IMR-90 (cell line): ENCODE measurements around the gene AGMO. TPM values are rescaled to one million over a fixed set of nuclear protein-coding genes. Genes with fewer than 3 reads are reported as not detected.

Source experiments
- ATAC-seq: fragments of 200-7000 bp; cut with Tn5 transposase; 2 replicates; pipeline ENCODE4 v1.9.1; 2020; ENCODE audit warnings: low read depth, mild to moderate bottlenecking, moderate library complexity
- BruUV-seq: library from RNA; stranded (reverse); fragments of 400-500 nt; replicated peaks from 2 replicates; lab custom pipeline; 2021; lab: Mats Ljungman, UMichigan
- CTCF ChIA-PET: fragments of 300-600 bp; formaldehyde crosslinking; extraction: SDS; loops from one replicate; lab custom pipeline; 2021; ENCODE audit warnings: antibody characterized with exemption; lab: Yijun Ruan, JAX
- POLR2A ChIA-PET: fragments of 300-600 bp; sonication (Branson Sonifier 250); formaldehyde crosslinking; loops from one replicate; lab custom pipeline; 2022; ENCODE audit warnings: antibody characterized with exemption; ENCODE audit not compliant: unreplicated experiment; lab: Charles Lee
- DNase-seq: peaks from one replicate; pipeline ENCODE4 v3.0.0; 2013
- H2AFZ ChIP-seq: replicated peaks from 2 replicates; pipeline ENCODE3; 2013; ENCODE audit warnings: low read length, mild to moderate bottlenecking; ENCODE audit not compliant: poor library complexity
- H2AK5ac ChIP-seq: 2 replicates; pipeline ENCODE4 v1.6.1; 2013; ENCODE audit warnings: low read depth, low read length, inconsistent platforms
- H2AK9ac ChIP-seq: replicated peaks from 2 replicates; pipeline ENCODE3; 2013; ENCODE audit warnings: mild to moderate bottlenecking, low read depth, low read length, moderate library complexity; ENCODE audit not compliant: poor library complexity
- H2BK120ac ChIP-seq: 2 replicates; pipeline ENCODE4 v1.6.1; 2013; ENCODE audit warnings: low read depth, low read length, inconsistent platforms
- H2BK15ac ChIP-seq: 3 replicates; pipeline ENCODE4 v1.6.1; 2013; ENCODE audit warnings: low read depth, low read length, inconsistent platforms
- H2BK20ac ChIP-seq: 2 replicates; pipeline ENCODE4 v1.6.1; 2013; ENCODE audit warnings: low read depth, mild to moderate bottlenecking, inconsistent platforms, low read length, moderate library complexity
- H2BK5ac ChIP-seq: 2 replicates; pipeline ENCODE4 v1.6.1; 2013; ENCODE audit warnings: mild to moderate bottlenecking, low read depth, low read length, inconsistent platforms; ENCODE audit not compliant: poor library complexity, severe bottlenecking
- H3K14ac ChIP-seq: replicated peaks from 2 replicates; pipeline ENCODE4 v1.6.1; 2013; ENCODE audit warnings: low read depth, low read length, inconsistent platforms
- H3K18ac ChIP-seq: 2 replicates; pipeline ENCODE4 v1.6.1; 2013; ENCODE audit warnings: low read depth, low read length, control low read depth
- H3K23ac ChIP-seq: 2 replicates; pipeline ENCODE4 v1.6.1; 2013; ENCODE audit warnings: low read depth, low read length, inconsistent platforms
- H3K27ac ChIP-seq: 2 replicates; pipeline ENCODE4 v1.5.1; 2013; ENCODE audit warnings: mild to moderate bottlenecking, control low read depth, low read length; ENCODE audit not compliant: insufficient read depth
- H3K27me3 ChIP-seq: 2 replicates; pipeline ENCODE4 v1.6.1; 2013; ENCODE audit warnings: low read length; ENCODE audit not compliant: control insufficient read depth, insufficient read depth
- H3K36me3 ChIP-seq: 2 replicates; pipeline ENCODE4 v1.6.1; 2013; ENCODE audit warnings: low read length, mixed read lengths; ENCODE audit not compliant: control insufficient read depth, insufficient read depth
- H3K4ac ChIP-seq: 2 replicates; pipeline ENCODE4 v1.6.1; 2013; ENCODE audit warnings: low read depth, low read length, inconsistent platforms
- H3K4me1 ChIP-seq: 2 replicates; pipeline ENCODE4 v1.6.1; 2013; ENCODE audit warnings: low read length, mixed read lengths; ENCODE audit not compliant: control insufficient read depth, insufficient read depth
- H3K4me2 ChIP-seq: 2 replicates; pipeline ENCODE4 v1.6.1; 2013; ENCODE audit warnings: low read depth, mild to moderate bottlenecking, control low read depth, low read length, moderate library complexity
- H3K4me3 ChIP-seq: 2 replicates; pipeline ENCODE4 v1.5.1; 2013; ENCODE audit warnings: low read depth, mild to moderate bottlenecking, control low read depth, low read length, moderate library complexity; ENCODE audit not compliant: insufficient read depth
- H3K56ac ChIP-seq: 2 replicates; pipeline ENCODE4 v1.6.1; 2013; ENCODE audit warnings: low read length, inconsistent platforms; ENCODE audit not compliant: insufficient read depth; ENCODE audit errors: extremely low read depth
- H3K79me1 ChIP-seq, 2 experiments: 2 replicates each; pipeline ENCODE4 v1.6.1; 2013; ENCODE audit warnings: low read length in 2 of 2, inconsistent platforms in 1 of 2, low read depth in 1 of 2
- H3K9ac ChIP-seq: 2 replicates; pipeline ENCODE4 v1.6.1; 2013; ENCODE audit warnings: low read depth, low read length, control low read depth
- H3K9me1 ChIP-seq: 2 replicates; pipeline ENCODE4 v1.6.1; 2013; ENCODE audit warnings: low read length, inconsistent platforms; ENCODE audit not compliant: insufficient read depth
- H3K9me3 ChIP-seq: 2 replicates; pipeline ENCODE4 v1.6.1; 2013; ENCODE audit warnings: low read length; ENCODE audit not compliant: control insufficient read depth, insufficient read depth
- H4K20me1 ChIP-seq: 2 replicates; pipeline ENCODE4 v1.6.1; 2013; ENCODE audit warnings: low read length, inconsistent platforms; ENCODE audit not compliant: insufficient read depth
- H4K5ac ChIP-seq: 2 replicates; pipeline ENCODE4 v1.6.1; 2013; ENCODE audit warnings: mild to moderate bottlenecking, low read depth, low read length, control low read depth
- H4K8ac ChIP-seq, 2 experiments: 2 replicates each; pipeline ENCODE4 v1.6.1; 2013; ENCODE audit warnings: low read depth in 2 of 2, low read length in 2 of 2, control low read depth in 1 of 2, inconsistent platforms in 1 of 2
- H4K91ac ChIP-seq: 2 replicates; pipeline ENCODE4 v1.6.1; 2013; ENCODE audit warnings: low read depth, low read length, inconsistent platforms; ENCODE audit not compliant: insufficient read depth
- MAFK ChIP-seq: IDR thresholded peaks from 2 replicates; pipeline ENCODE4 v1.6.1; 2012; ENCODE audit warnings: low read depth, low read length, improper control_type of control experiment
- WGBS, 2 experiments: methylation state at CpG; one replicate each; pipeline versions ENCODE4 v1.1.5 to v1.1.7; 2013; ENCODE audit warnings: missing lambda C conversion rate in 2 of 2; ENCODE audit not compliant: insufficient read length in 1 of 2; ENCODE audit errors: extremely low coverage in 2 of 2; 5-methylcytosine and 5-hydroxymethylcytosine counted together
- dilution Hi-C: fragments of 300-500 bp; cut with HindIII; formaldehyde crosslinking; loops from one replicate; pipeline ENCODE4 v1.14.3; 2018; ENCODE audit warnings: low sequenced_read_pairs; ENCODE audit not compliant: unreplicated experiment
- in situ Hi-C: fragments of 300-500 bp; cut with MboI; formaldehyde crosslinking; loops from 3 replicates; pipeline ENCODE4 v1.14.3; 2019; ENCODE audit warnings: low sequenced_read_pairs, inconsistent platforms, mixed read lengths
- intact Hi-C: fragments of 100-400 bp; cut with micrococcal nuclease; formaldehyde crosslinking; loops from 2 replicates; pipeline ENCODE4 v1.10.0; 2022
- polyA plus RNA-seq, 3 experiments: library from polyadenylated mRNA; depleted of rRNA; stranded (reverse); fragments of >200 nt; gene quantifications; 2 replicates each; pipeline ENCODE4 v1.2.3, GENCODE V29; 2012; ENCODE audit warnings: low replicate concordance in 1 of 3
- total RNA-seq: library from RNA; depleted of rRNA; stranded (reverse); fragments of >200 nt; gene quantifications from 2 replicates; pipeline ENCODE4 v1.2.3, GENCODE V29; 2012
- TF ChIP-seq, protein P1 (sequence below): fragments of 150-350 bp; IDR thresholded peaks from 2 replicates; pipeline ENCODE4 v1.6.1; 2017; ENCODE audit warnings: mild to moderate bottlenecking, antibody characterized with exemption, low read length, low read depth

Gene AGMO
- total and polyA plus RNA-seq, 2 of the 4 experiments (the other 2 are of a cell fraction): not detected

DNA sequence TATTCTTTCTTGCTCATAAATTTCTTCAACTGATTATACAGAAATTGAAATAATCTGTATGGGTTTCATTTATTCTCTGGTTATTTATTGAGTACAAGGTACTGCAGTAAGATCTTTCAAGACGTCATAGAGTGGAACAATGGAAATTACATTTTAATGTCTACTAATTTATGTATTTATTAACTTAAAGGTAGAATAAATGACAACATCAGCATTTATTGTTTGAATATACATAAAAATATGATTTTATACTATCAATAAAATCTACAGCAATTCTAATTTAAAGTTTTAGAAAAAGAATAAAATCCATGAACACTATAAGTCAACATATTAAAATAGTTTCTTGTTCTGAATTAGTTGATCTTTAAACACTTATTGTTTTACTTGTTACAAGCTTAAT, 158.5 kb downstream of the AGMO start:
- POLR2A ChIA-PET: no interaction called here

More for the DNA sequence above, 158.5 kb downstream of the AGMO start:
- dilution Hi-C loops: no loop called here
- in situ Hi-C loops: no loop called here
- Histone ChIP-seq H3K9me1 (no peaks in the 10 kb centered on the region), H3K4me1 (no peaks in the 10 kb centered on the region), H3K18ac (no peak overlapping the region), H3K9me3 (no peaks in the 10 kb centered on the region), H4K91ac (no peak overlapping the region), H2BK5ac (no peak overlapping the region), H2AK5ac (no peak overlapping the region), H3K9ac (no peak overlapping the region), H3K27me3 (no peaks in the 10 kb centered on the region), H2BK20ac (no peak overlapping the region), H3K4me2 (no peak overlapping the region), H4K20me1 (no peaks in the 10 kb centered on the region), H3K27ac (no peak overlapping the region), H2AFZ (no peak overlapping the region), H3K23ac (no peak overlapping the region), H3K36me3 (no peaks in the 10 kb centered on the region), H2AK9ac (no peak overlapping the region), H2BK15ac (no peak overlapping the region), H3K79me1 (no peaks in the 10 kb centered on the region), H3K14ac (no peak overlapping the region), H3K4me3 (no peak overlapping the region), H4K8ac (no peak overlapping the region), H2BK120ac (no peak overlapping the region), H3K56ac (no peak overlapping the region), H3K4ac (no peak overlapping the region), H4K5ac (no peak overlapping the region)
- CTCF ChIA-PET: no interaction called here
- TF ChIP-seq, protein P1, sequence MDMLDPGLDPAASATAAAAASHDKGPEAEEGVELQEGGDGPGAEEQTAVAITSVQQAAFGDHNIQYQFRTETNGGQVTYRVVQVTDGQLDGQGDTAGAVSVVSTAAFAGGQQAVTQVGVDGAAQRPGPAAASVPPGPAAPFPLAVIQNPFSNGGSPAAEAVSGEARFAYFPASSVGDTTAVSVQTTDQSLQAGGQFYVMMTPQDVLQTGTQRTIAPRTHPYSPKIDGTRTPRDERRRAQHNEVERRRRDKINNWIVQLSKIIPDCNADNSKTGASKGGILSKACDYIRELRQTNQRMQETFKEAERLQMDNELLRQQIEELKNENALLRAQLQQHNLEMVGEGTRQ: no peak
- 0 out of 2 replicates have a peak, but pooled peaks have one; percentile 7 for TF ChIP-seq MAFK
- no peak for ATAC-seq
- no CpG with 5 or more reads among the region's 1 CpG for WGBS, 2 experiments
- intact Hi-C loops: no loop called here
- DNase-seq: no peak
- no TSS peak for BruUV-seq
